NCI-H2227 treated with DMSO at 0.1 percent for 48 hours (cell line): ENCODE measurements around the gene OSBPL6.
A peak's percentile ranks its signal among the peaks of the same experiment; 100 is the strongest.

Source experiments
- DNase-seq: peaks from one replicate; lab custom pipeline; 2025; lab: John Stamatoyannopoulos, UW

The OSBPL6 gene

DNA sequence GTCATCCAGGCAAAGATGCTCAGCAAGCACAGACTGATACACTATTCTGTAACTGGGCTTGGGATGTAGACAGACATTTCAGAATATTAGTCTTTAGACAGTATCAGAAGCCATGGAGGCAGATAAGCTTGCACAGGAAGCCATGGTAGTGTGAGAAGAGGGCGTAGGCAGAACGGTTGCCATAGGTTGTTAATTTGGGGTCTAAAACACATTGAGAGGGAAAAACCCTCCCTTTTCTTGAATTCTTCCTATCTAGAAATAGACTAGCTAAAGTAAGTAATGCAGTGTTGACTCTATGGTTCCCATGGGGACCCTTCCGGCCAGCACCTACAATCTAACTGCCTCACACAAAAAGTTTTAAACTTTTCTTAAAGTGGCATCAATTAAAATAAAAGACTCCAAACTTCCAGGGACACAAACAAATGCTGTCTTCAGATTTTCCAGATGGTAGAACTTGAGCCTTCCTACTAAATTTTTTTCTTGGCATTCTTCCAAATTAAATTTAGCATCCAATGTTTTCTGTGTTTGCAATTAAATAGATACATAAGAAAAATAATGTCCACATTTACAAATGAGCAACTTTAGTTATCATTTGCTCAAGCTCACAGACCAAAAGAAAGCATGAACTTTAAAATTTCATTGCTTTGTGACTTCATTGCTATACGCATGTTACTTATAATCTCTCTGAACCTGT is 254.8 kb downstream of the OSBPL6 start:
- DNase-seq: no peak

GRCh38 chr2:178449700-178450523 is 255.6 kb downstream of the OSBPL6 start:
- no peak for DNase-seq

DNA sequence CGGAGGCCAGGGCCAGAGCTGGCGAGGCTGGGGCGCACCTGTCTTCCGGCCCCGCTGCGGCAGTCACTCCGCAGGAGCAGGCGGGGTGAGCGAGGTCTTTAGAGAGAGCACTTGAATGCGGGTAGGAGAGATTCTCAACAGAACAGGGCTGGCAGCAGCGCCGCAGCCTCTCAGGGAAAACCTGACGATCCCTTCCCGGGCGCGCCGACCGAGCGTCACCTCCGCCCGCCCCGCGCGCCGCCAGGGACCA is 256.1 kb downstream of the OSBPL6 start:
- DNase-seq: no peak

DNA sequence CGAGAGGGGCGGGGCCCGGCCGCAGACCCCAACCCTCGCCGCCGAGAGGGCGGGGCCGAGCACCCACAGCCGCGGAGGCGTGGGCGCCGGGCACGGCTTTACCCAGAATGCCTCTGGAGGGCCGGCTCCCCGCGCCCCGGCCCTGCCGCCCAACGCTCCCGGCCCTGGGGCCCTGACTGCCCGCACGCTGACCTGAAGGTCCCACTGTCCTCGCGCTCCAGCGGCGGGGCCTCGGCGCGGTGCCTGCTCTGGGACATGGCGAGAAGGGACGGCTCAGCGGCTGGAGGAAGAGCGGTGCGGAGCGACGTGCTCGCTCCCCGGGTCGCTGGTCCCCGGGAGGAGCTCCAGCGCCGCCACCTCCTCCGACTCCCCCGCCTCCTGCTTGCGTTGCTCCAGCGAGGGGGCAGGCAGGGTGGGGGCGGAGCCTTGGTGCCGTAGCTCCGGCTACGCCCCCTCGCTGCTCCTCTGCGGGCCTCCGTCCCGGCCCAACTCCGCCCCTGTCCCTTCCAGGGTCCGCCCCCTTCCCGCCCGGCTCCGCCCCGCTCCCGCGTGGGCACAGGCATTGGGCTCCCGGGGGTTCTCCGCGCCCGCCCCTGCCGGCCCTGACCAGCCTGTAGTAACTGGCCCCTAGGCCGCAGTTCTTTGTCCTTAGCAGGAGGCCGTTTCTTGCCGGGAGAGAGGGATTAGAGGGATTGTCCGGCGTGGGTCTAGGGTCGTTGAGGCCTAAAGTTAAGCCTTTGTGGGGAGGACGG is 256.6 kb downstream of the OSBPL6 start, which contains the start of the genes PJVK and PRKRA:
TSS of gene PJVK (plus strand) at position 605 of the 752 bp plus-strand sequence. CDS start 2,032 bp downstream, outside the sequence.
TSS of gene PRKRA (minus strand) at position 402 of the 752 bp plus-strand sequence. CDS start at position 257, 145 bp downstream.
- peak; percentile 99 for DNase-seq

DNA sequence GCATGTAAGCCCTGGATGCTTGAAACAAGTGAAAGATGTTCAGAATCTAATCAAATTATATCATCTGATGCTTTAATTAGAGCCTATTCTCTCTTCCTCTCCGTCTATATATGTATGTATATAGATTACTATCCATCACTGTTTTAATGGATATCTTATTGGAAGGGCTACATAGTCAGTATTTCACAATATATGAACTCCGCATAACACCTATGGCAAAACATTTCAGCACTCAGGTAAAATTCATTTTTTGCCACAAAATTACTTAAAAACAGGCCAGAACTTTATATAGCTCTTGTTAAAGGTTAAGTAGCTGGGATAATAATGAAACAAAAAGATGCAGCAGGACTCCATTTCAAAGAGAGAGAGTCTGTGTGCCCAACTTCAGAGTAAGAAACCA is 258.0 kb downstream of the OSBPL6 start:
- DNase-seq: peak; percentile 51
